A673 (cell line): ENCODE measurements around the gene GALNT4. TPM values are rescaled to one million over a fixed set of nuclear protein-coding genes. Genes with fewer than 3 reads are reported as not detected.
A peak's percentile ranks its signal among the peaks of the same experiment; 100 is the strongest.

ENCODE experiments used
- BruUV-seq: library from RNA; stranded (reverse); fragments of 400-500 nt; replicated peaks from 2 replicates; lab custom pipeline; 2021; lab: Mats Ljungman, UMichigan
- CTCF ChIA-PET: fragments of 300-600 bp; sonication (Branson Sonifier 250); formaldehyde crosslinking; loops from one replicate; lab custom pipeline; 2022; ENCODE audit warnings: antibody characterized with exemption; lab: Charles Lee
- POLR2A ChIA-PET: fragments of 300-600 bp; sonication (Branson Sonifier 250); formaldehyde crosslinking; loops from one replicate; lab custom pipeline; 2022; ENCODE audit warnings: antibody characterized with exemption; ENCODE audit not compliant: low non-redundant PET; lab: Charles Lee
- DNase-seq: peaks from one replicate; pipeline ENCODE4 v3.0.0-alpha.2; 2015; ENCODE audit warnings: low spot score
- H3K27ac ChIP-seq: fragments of 200-600 bp; sonication (generic); 2 replicates; pipeline ENCODE4 v1.5.1; 2016; ENCODE audit warnings: mixed run types, low read depth, mild to moderate bottlenecking, mixed read lengths, antibody characterized with exemption, low read length; ENCODE audit not compliant: poor library complexity, severe bottlenecking
- H3K27me3 ChIP-seq: fragments of 200-600 bp; sonication (generic); replicated peaks from 2 replicates; pipeline ENCODE4 v1.6.1; 2017; ENCODE audit warnings: mixed run types, low read depth, mild to moderate bottlenecking, mixed read lengths, antibody characterized with exemption, low read length; ENCODE audit not compliant: insufficient read depth, poor library complexity
- H3K36me3 ChIP-seq: fragments of 200-600 bp; sonication (generic); 2 replicates; pipeline ENCODE4 v1.6.1; 2016; ENCODE audit warnings: mixed run types, mild to moderate bottlenecking, mixed read lengths, antibody characterized with exemption, low read length; ENCODE audit not compliant: insufficient read depth, poor library complexity, severe bottlenecking
- H3K4me1 ChIP-seq: fragments of 200-600 bp; sonication (generic); 2 replicates; pipeline ENCODE4 v1.6.1; 2017; ENCODE audit warnings: mixed run types, mild to moderate bottlenecking, mixed read lengths, antibody characterized with exemption, low read length; ENCODE audit not compliant: insufficient read depth, poor library complexity, severe bottlenecking
- H3K4me3 ChIP-seq: fragments of 200-600 bp; sonication (generic); 2 replicates; pipeline ENCODE4 v1.5.1; 2016; ENCODE audit warnings: low read depth, mixed run types, mild to moderate bottlenecking, mixed read lengths, low read length; ENCODE audit not compliant: poor library complexity, severe bottlenecking
- H3K9me3 ChIP-seq: fragments of 200-600 bp; sonication (generic); 2 replicates; pipeline ENCODE4 v1.6.1; 2016; ENCODE audit warnings: mixed run types, low read depth, mild to moderate bottlenecking, mixed read lengths, antibody characterized with exemption, low read length; ENCODE audit not compliant: poor library complexity, severe bottlenecking
- CTCF ChIP-seq: fragments of 300-800, 200-600 bp; sonication (generic); conservative IDR thresholded peaks from 2 replicates; pipeline ENCODE4 v1.5.1; 2017; ENCODE audit warnings: low read depth, mild to moderate bottlenecking, antibody characterized with exemption, low read length, moderate library complexity, mixed read lengths
- EZH2 ChIP-seq: fragments of 200-600 bp; sonication (generic); IDR thresholded peaks from 2 replicates; pipeline ENCODE4 v1.6.1; 2017; ENCODE audit warnings: borderline replicate concordance, low read depth, mild to moderate bottlenecking, mixed read lengths, antibody characterized with exemption, low read length; ENCODE audit not compliant: poor library complexity, severe bottlenecking
- intact Hi-C: fragments of 100-400 bp; cut with micrococcal nuclease; formaldehyde crosslinking; loops from one replicate; pipeline ENCODE4 v1.10.0; 2022; ENCODE audit not compliant: unreplicated experiment
- total RNA-seq: library from RNA; stranded (reverse); gene quantifications from 2 replicates; pipeline ENCODE4 v1.2.3, GENCODE V29; 2021

GALNT4 gene
- total RNA-seq, 1 experiment from 2014 or later: 14.3 TPM

GRCh38 chr12:89507015-89507824 lies 17.4 kb downstream of the GALNT4 start:
- no TSS peak for BruUV-seq
- H3K4me3 ChIP-seq: no peak overlapping the region
- H3K36me3 ChIP-seq: no peaks in the 10 kb centered on the region
- CTCF ChIA-PET: no interaction called here
- H3K27me3 ChIP-seq: no peaks in the 10 kb centered on the region
- DNase-seq: no peak
- H3K9me3 ChIP-seq: no peaks in the 10 kb centered on the region
- POLR2A ChIA-PET: interaction anchor here (0.6 kb wide), 1 partner anchor 10 kb away, joined by 3 read pairs; no protein-coding TSS in a partner anchor
- intact Hi-C loops: no loop called here
- H3K27ac ChIP-seq: no peak overlapping the region
- TF ChIP-seq CTCF: no peak
- no peak for TF ChIP-seq EZH2
- H3K4me1 ChIP-seq: no peaks in the 10 kb centered on the region

GRCh38 chr12:89506050-89506449 lies 18.5 kb downstream of the GALNT4 start:
- Histone ChIP-seq H3K27ac (no peak overlapping the region), H3K36me3 (no peaks in the 10 kb centered on the region), H3K27me3 (no peaks in the 10 kb centered on the region), H3K4me1 (no peaks in the 10 kb centered on the region), H3K9me3 (no peaks in the 10 kb centered on the region), H3K4me3 (no peak overlapping the region)
- ChIA-PET POLR2A (no interaction called here), CTCF (no interaction called here)
- DNase-seq: no peak
- BruUV-seq: no TSS peak
- TF ChIP-seq CTCF (no peak), EZH2 (no peak)
- intact Hi-C loops: no loop called here

- intact Hi-C loops: no loop called here
- Histone ChIP-seq H3K4me3 (no peak overlapping the region), H3K27ac (no peak overlapping the region), H3K9me3 (no peaks in the 10 kb centered on the region), H3K36me3 (no peaks in the 10 kb centered on the region), H3K27me3 (no peaks in the 10 kb centered on the region), H3K4me1 (no peaks in the 10 kb centered on the region)
- DNase-seq: no peak
- BruUV-seq: no TSS peak
- ChIA-PET POLR2A (no interaction called here), CTCF (no interaction called here)
- TF ChIP-seq CTCF (peak; percentile 32; the same call in 1 of the 2 replicates), EZH2 (no peak)
Observed at GRCh38 chr12:89504560-89505346, 19.8 kb downstream of the GALNT4 start.
